Measurements from ENCODE around the gene MCL1.

The MCL1 gene

GRCh38 chr1:150558761-150559655 is 20.4 kb downstream of the MCL1 start:
- no peak for TF ChIP-seq ZNF8 (CRISPR knock-in tag; IDR thresholded peaks at IDR 0.05)
- TF ChIP-seq, protein P1, sequence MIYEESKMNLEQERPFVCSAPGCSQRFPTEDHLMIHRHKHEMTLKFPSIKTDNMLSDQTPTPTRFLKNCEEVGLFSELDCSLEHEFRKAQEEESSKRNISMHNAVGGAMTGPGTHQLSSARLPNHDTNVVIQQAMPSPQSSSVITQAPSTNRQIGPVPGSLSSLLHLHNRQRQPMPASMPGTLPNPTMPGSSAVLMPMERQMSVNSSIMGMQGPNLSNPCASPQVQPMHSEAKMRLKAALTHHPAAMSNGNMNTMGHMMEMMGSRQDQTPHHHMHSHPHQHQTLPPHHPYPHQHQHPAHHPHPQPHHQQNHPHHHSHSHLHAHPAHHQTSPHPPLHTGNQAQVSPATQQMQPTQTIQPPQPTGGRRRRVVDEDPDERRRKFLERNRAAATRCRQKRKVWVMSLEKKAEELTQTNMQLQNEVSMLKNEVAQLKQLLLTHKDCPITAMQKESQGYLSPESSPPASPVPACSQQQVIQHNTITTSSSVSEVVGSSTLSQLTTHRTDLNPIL (CRISPR knock-in tag; IDR thresholded peaks at IDR 0.05; ENCODE audit: low read depth), result no peak
- TF ChIP-seq ZNF565 (CRISPR knock-in tag; conservative IDR thresholded peaks at IDR 0.05; ENCODE audit: low read depth), result no peak
- no peak for TF ChIP-seq PPARA (CRISPR knock-in tag; IDR thresholded peaks at IDR 0.05; ENCODE audit: borderline replicate concordance)
- no peak for TF ChIP-seq SNAI2 (CRISPR knock-in tag; IDR thresholded peaks at IDR 0.05)
- no peak for TF ChIP-seq CSDC2 (CRISPR knock-in tag; IDR thresholded peaks at IDR 0.05)
- no peak for TF ChIP-seq OSR1 (CRISPR knock-in tag; IDR thresholded peaks at IDR 0.05)
- TF ChIP-seq RARB (CRISPR knock-in tag; IDR thresholded peaks at IDR 0.05), result no peak
- TF ChIP-seq ZC3H10 (CRISPR knock-in tag; IDR thresholded peaks at IDR 0.05), result no peak
- no peak for TF ChIP-seq ISL1 (CRISPR knock-in tag; IDR thresholded peaks at IDR 0.05)
- TF ChIP-seq ESRRG (CRISPR knock-in tag; IDR thresholded peaks at IDR 0.05), result no peak
- no peak for TF ChIP-seq TOX (CRISPR knock-in tag; IDR thresholded peaks at IDR 0.05; ENCODE audit: borderline replicate concordance)
- TF ChIP-seq ZFP30 (CRISPR knock-in tag; IDR thresholded peaks at IDR 0.05), result no peak
- TF ChIP-seq ZNF70 (CRISPR knock-in tag; IDR thresholded peaks at IDR 0.05), result no peak
- no peak for TF ChIP-seq ARNTL (CRISPR knock-in tag; IDR thresholded peaks at IDR 0.05; ENCODE audit: borderline replicate concordance, low read depth)
- TF ChIP-seq PATZ1 (CRISPR knock-in tag; IDR thresholded peaks at IDR 0.05; ENCODE audit: borderline replicate concordance), result no peak
- TF ChIP-seq ZFP3 (CRISPR knock-in tag; IDR thresholded peaks at IDR 0.05), result no peak
- TF ChIP-seq BACH2 (CRISPR knock-in tag; IDR thresholded peaks at IDR 0.05; ENCODE audit: borderline replicate concordance), result no peak
- TF ChIP-seq, protein P2, sequence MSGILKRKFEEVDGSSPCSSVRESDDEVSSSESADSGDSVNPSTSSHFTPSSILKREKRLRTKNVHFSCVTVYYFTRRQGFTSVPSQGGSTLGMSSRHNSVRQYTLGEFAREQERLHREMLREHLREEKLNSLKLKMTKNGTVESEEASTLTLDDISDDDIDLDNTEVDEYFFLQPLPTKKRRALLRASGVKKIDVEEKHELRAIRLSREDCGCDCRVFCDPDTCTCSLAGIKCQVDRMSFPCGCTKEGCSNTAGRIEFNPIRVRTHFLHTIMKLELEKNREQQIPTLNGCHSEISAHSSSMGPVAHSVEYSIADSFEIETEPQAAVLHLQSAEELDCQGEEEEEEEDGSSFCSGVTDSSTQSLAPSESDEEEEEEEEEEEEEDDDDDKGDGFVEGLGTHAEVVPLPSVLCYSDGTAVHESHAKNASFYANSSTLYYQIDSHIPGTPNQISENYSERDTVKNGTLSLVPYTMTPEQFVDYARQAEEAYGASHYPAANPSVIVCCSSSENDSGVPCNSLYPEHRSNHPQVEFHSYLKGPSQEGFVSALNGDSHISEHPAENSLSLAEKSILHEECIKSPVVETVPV (CRISPR knock-in tag; IDR thresholded peaks at IDR 0.05), result no peak
- ATAC-seq, result no peak

DNA sequence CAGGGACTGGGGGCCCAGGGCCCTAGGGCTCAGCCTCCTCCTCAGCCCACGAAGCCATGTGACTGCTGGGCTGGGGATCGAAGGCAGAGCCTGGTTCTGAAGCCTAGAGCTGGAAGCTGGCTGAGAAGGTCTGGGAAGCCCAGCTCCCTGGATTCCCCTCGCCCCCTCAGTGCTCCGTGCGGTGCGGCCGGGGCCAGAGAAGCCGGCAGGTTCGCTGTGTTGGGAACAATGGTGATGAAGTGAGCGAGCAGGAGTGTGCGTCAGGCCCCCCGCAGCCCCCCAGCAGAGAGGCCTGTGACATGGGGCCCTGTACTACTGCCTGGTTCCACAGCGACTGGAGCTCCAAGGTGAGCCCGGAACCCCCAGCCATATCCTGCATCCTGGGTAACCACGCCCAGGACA is 21.1 kb downstream of the MCL1 start:
- no peak for ATAC-seq
- TF ChIP-seq ZFP30 (CRISPR knock-in tag; IDR thresholded peaks at IDR 0.05), result no peak
- TF ChIP-seq ZFP3 (CRISPR knock-in tag; IDR thresholded peaks at IDR 0.05), result no peak
- no peak for TF ChIP-seq ARNTL (CRISPR knock-in tag; IDR thresholded peaks at IDR 0.05; ENCODE audit: borderline replicate concordance, low read depth)
- no peak for TF ChIP-seq TSHZ2 (CRISPR knock-in tag; IDR thresholded peaks at IDR 0.05)
- no peak for TF ChIP-seq PATZ1 (CRISPR knock-in tag; IDR thresholded peaks at IDR 0.05; ENCODE audit: borderline replicate concordance)
- no peak for TF ChIP-seq TCF4 (CRISPR knock-in tag; IDR thresholded peaks at IDR 0.05; ENCODE audit: borderline replicate concordance)
